ENCODE results near the gene ZNF654.

Gene ZNF654

DNA sequence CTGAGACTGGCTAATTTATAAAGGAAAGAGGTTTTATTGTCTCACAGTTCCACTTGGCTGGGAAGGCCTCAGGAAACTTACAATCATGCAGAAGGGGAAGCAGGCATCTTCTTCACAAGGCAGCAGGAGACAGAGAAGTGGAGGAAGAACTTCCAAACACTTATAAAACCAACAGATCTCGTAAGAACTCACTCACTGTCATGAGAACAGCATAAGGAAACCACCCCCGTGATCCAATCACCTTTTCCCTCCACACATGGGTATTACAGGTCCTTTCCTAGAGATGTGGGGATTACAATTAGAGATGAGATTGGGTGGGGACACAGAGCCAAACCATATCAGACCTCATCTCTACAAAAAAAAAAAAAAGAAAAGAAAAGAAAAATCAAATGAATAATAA is 26.0 kb upstream of the ZNF654 start:
- Histone ChIP-seq H3K9me3 (ENCODE audit: insufficient read depth, low read depth, low read length) (no peaks in the 10 kb centered on the region), H3K36me3 (ENCODE audit: insufficient read depth, low read length) (no peaks in the 10 kb centered on the region), H3K9me2 (replicated peaks; ENCODE audit: low read depth, low read length) (no peaks in the 10 kb centered on the region), H2AFZ (ENCODE audit: low read length) (peak overlapping the region; percentile 96), H3K27me3 (ENCODE audit: insufficient read depth, low read length, poor library complexity, severe bottlenecking) (no peaks in the 10 kb centered on the region), H3F3A (ENCODE audit: low read depth) (no peaks in the 10 kb centered on the region), H3K4me3 (ENCODE audit: low read length, poor library complexity, severe bottlenecking) (no peak overlapping the region), H4K20me1 (ENCODE audit: insufficient read depth, low read length, poor library complexity, severe bottlenecking) (no peaks in the 10 kb centered on the region), H3K79me2 (ENCODE audit: insufficient read depth, low read length) (no peaks in the 10 kb centered on the region), H3K4me2 (ENCODE audit: low read depth, low read length, poor library complexity, severe bottlenecking) (peak overlapping the region; percentile 90), H3K4me1 (ENCODE audit: insufficient read depth, low read length, poor library complexity, severe bottlenecking) (peaks cover 35% of the 10 kb centered on the region), H3K9ac (ENCODE audit: low read depth, low read length, poor library complexity, severe bottlenecking) (peak overlapping the region; percentile 61)
- TF ChIP-seq EZH2phosphoT487 (IDR thresholded peaks at IDR 0.05; ENCODE audit: borderline replicate concordance): no peak
- TF ChIP-seq, protein P1, sequence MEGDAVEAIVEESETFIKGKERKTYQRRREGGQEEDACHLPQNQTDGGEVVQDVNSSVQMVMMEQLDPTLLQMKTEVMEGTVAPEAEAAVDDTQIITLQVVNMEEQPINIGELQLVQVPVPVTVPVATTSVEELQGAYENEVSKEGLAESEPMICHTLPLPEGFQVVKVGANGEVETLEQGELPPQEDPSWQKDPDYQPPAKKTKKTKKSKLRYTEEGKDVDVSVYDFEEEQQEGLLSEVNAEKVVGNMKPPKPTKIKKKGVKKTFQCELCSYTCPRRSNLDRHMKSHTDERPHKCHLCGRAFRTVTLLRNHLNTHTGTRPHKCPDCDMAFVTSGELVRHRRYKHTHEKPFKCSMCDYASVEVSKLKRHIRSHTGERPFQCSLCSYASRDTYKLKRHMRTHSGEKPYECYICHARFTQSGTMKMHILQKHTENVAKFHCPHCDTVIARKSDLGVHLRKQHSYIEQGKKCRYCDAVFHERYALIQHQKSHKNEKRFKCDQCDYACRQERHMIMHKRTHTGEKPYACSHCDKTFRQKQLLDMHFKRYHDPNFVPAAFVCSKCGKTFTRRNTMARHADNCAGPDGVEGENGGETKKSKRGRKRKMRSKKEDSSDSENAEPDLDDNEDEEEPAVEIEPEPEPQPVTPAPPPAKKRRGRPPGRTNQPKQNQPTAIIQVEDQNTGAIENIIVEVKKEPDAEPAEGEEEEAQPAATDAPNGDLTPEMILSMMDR (conservative IDR thresholded peaks at IDR 0.05; ENCODE audit: low read length): no peak

DNA sequence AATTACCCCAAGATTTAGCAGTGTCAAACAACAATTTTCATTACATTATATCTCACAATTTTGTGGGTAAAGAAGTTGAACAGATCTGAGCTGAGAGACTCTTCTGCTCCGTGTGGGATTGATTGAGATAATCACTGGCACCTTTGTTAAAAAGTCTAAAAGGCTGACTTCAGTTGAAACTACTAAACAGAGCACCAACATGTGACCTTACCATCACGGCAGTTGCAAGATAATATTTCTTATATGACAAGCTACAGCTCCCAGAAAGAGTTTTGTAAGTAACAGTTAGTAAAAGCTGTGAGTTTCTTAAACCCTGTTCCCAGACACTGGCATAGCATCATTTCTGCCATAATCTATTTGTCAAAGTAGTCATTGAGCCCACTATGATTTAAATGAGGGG is 25.2 kb upstream of the ZNF654 start:
- TF ChIP-seq, protein P1 (conservative IDR thresholded peaks at IDR 0.05; ENCODE audit: low read length): no peak
- no peak for TF ChIP-seq EZH2phosphoT487 (IDR thresholded peaks at IDR 0.05; ENCODE audit: borderline replicate concordance)
- Histone ChIP-seq H3K36me3 (ENCODE audit: insufficient read depth, low read length) (no peaks in the 10 kb centered on the region), H3K4me3 (ENCODE audit: low read length, poor library complexity, severe bottlenecking) (no peak overlapping the region), H2AFZ (ENCODE audit: low read length) (peak overlapping the region; percentile 65; the same call in 1 of the 2 replicates), H3K27me3 (ENCODE audit: insufficient read depth, low read length, poor library complexity, severe bottlenecking) (no peaks in the 10 kb centered on the region), H3F3A (ENCODE audit: low read depth) (no peaks in the 10 kb centered on the region), H3K9ac (ENCODE audit: low read depth, low read length, poor library complexity, severe bottlenecking) (no peak overlapping the region), H3K9me2 (replicated peaks; ENCODE audit: low read depth, low read length) (no peaks in the 10 kb centered on the region), H3K4me1 (ENCODE audit: insufficient read depth, low read length, poor library complexity, severe bottlenecking) (peaks cover 35% of the 10 kb centered on the region), H3K9me3 (ENCODE audit: insufficient read depth, low read depth, low read length) (no peaks in the 10 kb centered on the region), H3K79me2 (ENCODE audit: insufficient read depth, low read length) (no peaks in the 10 kb centered on the region), H3K4me2 (ENCODE audit: low read depth, low read length, poor library complexity, severe bottlenecking) (peak overlapping the region; percentile 13), H4K20me1 (ENCODE audit: insufficient read depth, low read length, poor library complexity, severe bottlenecking) (no peaks in the 10 kb centered on the region)

DNA sequence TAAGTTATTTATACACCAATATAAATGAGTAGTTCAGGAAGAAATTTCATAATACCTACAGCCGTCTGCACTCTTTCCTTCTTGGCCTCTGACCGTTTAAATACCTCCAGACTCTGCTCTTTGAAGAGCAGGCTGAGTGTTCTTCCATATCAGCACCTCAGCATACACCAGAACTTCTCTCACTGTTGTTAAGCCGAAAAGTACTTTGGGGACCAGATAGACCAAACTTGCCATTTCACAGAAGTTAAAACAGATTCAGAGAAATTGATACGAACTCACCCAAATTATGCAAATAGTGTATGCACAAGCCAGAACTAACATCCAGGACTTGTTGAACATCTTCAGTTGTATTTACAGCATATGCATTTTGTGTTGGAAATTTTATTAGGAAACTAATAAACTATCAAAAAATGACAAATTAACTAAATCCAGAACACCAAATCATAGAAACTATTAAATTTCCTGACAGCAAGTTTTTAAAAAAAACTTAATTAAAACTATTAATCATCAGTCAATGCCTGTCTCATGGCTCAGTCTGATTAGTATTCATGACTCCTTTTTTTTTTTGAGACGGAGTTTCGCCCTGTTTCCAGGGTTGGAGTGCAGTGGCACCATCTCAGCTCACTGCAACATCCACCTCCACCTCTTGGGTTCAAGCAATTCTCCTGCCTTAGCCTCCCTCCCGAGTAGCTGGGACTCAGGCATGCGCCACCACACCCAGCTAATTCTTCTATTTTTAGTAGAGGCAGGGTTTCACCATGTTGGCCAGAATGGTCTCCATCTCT is 24.4 kb upstream of the ZNF654 start:
- H3K4me2 ChIP-seq (ENCODE audit: low read depth, low read length, poor library complexity, severe bottlenecking): no peak overlapping the region
- no peaks in the 10 kb centered on the region for H3K36me3 ChIP-seq (ENCODE audit: insufficient read depth, low read length)
- peak overlapping the region; percentile 22; the same call in 1 of the 2 replicates for H2AFZ ChIP-seq (ENCODE audit: low read length)
- H3K4me1 ChIP-seq (ENCODE audit: insufficient read depth, low read length, poor library complexity, severe bottlenecking): peaks cover 35% of the 10 kb centered on the region
- H3K9me2 ChIP-seq (replicated peaks; ENCODE audit: low read depth, low read length): no peaks in the 10 kb centered on the region
- TF ChIP-seq, protein P1 (conservative IDR thresholded peaks at IDR 0.05; ENCODE audit: low read length): no peak
- TF ChIP-seq EZH2phosphoT487 (IDR thresholded peaks at IDR 0.05; ENCODE audit: borderline replicate concordance): no peak
- no peaks in the 10 kb centered on the region for H3K79me2 ChIP-seq (ENCODE audit: insufficient read depth, low read length)
- no peaks in the 10 kb centered on the region for H3F3A ChIP-seq (ENCODE audit: low read depth)
- H3K9me3 ChIP-seq (ENCODE audit: insufficient read depth, low read depth, low read length): no peaks in the 10 kb centered on the region
- no peaks in the 10 kb centered on the region for H4K20me1 ChIP-seq (ENCODE audit: insufficient read depth, low read length, poor library complexity, severe bottlenecking)
- H3K27me3 ChIP-seq (ENCODE audit: insufficient read depth, low read length, poor library complexity, severe bottlenecking): no peaks in the 10 kb centered on the region
- H3K9ac ChIP-seq (ENCODE audit: low read depth, low read length, poor library complexity, severe bottlenecking): no peak overlapping the region
- H3K4me3 ChIP-seq (ENCODE audit: low read length, poor library complexity, severe bottlenecking): no peak overlapping the region

Data from Loucy (cell line).